HepG2 (cell line): ENCODE measurements around the gene RUFY2. TPM values are rescaled to one million over a fixed set of nuclear protein-coding genes. Genes with fewer than 3 reads are reported as not detected.
A peak's percentile ranks its signal among the peaks of the same experiment; 100 is the strongest.

Experiments
- ARHGAP35 ChIP-seq: sonication (generic); formaldehyde crosslinking; IDR thresholded peaks from 2 replicates; pipeline ENCODE4 v1.9.0; 2022; ENCODE audit warnings: mild to moderate bottlenecking, inconsistent platforms, moderate library complexity, missing genetic modification reagents, borderline replicate concordance
- ARNT2 ChIP-seq: sonication (generic); formaldehyde crosslinking; IDR thresholded peaks from 2 replicates; pipeline ENCODE4 v1.8.0; 2022; ENCODE audit warnings: mild to moderate bottlenecking, low read depth, missing genetic modification reagents, moderate library complexity
- GTF2F1 ChIP-seq: fragments of 150-350 bp; IDR thresholded peaks from 2 replicates; pipeline ENCODE4 v1.6.1; 2014; ENCODE audit warnings: low read length
- HOXA3 ChIP-seq: sonication (generic); formaldehyde crosslinking; IDR thresholded peaks from 2 replicates; pipeline ENCODE4 v1.5.0; 2020; ENCODE audit warnings: missing genetic modification reagents
- KAT2B ChIP-seq: fragments of 150-350 bp; IDR thresholded peaks from 2 replicates; pipeline ENCODE4 v1.6.1; 2014; ENCODE audit warnings: low read depth, low read length, borderline replicate concordance
- NR2F2 ChIP-seq: IDR thresholded peaks from 2 replicates; pipeline ENCODE4 v1.6.1; 2012; ENCODE audit warnings: low read depth, inconsistent platforms, borderline replicate concordance
- NR3C1 ChIP-seq: sonication (generic); formaldehyde crosslinking; IDR thresholded peaks from 2 replicates; pipeline ENCODE4 v1.4.0; 2020; ENCODE audit warnings: missing genetic modification reagents
- RFXANK ChIP-seq: IDR thresholded peaks from 2 replicates; pipeline ENCODE4 v1.6.1; 2016
- SMC3 ChIP-seq: IDR thresholded peaks from 2 replicates; pipeline ENCODE4 v1.6.1; 2011; ENCODE audit warnings: low read length, improper control_type of control experiment
- SNAPC2 ChIP-seq: sonication (generic); formaldehyde crosslinking; IDR thresholded peaks from 2 replicates; pipeline ENCODE4 v1.8.1; 2022; ENCODE audit warnings: mild to moderate bottlenecking, missing genetic modification reagents
- TBL1XR1 ChIP-seq: fragments of 150-350 bp; IDR thresholded peaks from 2 replicates; pipeline ENCODE4 v1.6.1; 2014; ENCODE audit warnings: borderline replicate concordance, low read length; ENCODE audit not compliant: partially characterized antibody
- TEAD3 ChIP-seq: optimal IDR thresholded peaks from 2 replicates; pipeline ENCODE3; 2016; ENCODE audit warnings: borderline replicate concordance
- ZFP90 ChIP-seq: sonication (generic); formaldehyde crosslinking; IDR thresholded peaks from 2 replicates; pipeline ENCODE4 v1.8.0; 2022; ENCODE audit warnings: missing genetic modification reagents, mild to moderate bottlenecking, inconsistent platforms, borderline replicate concordance
- ZMYM4 ChIP-seq: sonication (generic); formaldehyde crosslinking; IDR thresholded peaks from 2 replicates; pipeline ENCODE4 v1.8.1; 2023; ENCODE audit warnings: mild to moderate bottlenecking, missing genetic modification reagents
- ZNF124 ChIP-seq: sonication (generic); formaldehyde crosslinking; IDR thresholded peaks from 2 replicates; pipeline ENCODE4 v1.4.0; 2020; ENCODE audit warnings: missing genetic modification reagents
- ZNF160 ChIP-seq: sonication (generic); formaldehyde crosslinking; IDR thresholded peaks from 2 replicates; pipeline ENCODE4 v1.8.0; 2022; ENCODE audit warnings: mild to moderate bottlenecking, inconsistent platforms, missing genetic modification reagents
- ZNF317 ChIP-seq: sonication (generic); formaldehyde crosslinking; IDR thresholded peaks from 2 replicates; pipeline ENCODE4 v1.5.0; 2020; ENCODE audit warnings: mild to moderate bottlenecking, missing genetic modification reagents
- ZNF563 ChIP-seq: sonication (generic); formaldehyde crosslinking; IDR thresholded peaks from 2 replicates; pipeline ENCODE4 v1.8.0; 2022; ENCODE audit warnings: mild to moderate bottlenecking, moderate library complexity, missing genetic modification reagents
- ZNF703 ChIP-seq: sonication (generic); formaldehyde crosslinking; IDR thresholded peaks from 2 replicates; pipeline ENCODE4 v1.5.1; 2020; ENCODE audit warnings: missing genetic modification reagents, mild to moderate bottlenecking, moderate library complexity, borderline replicate concordance
- ZNF879 ChIP-seq: sonication (generic); formaldehyde crosslinking; IDR thresholded peaks from 2 replicates; pipeline ENCODE4 v1.8.1; 2023; ENCODE audit warnings: missing genetic modification reagents
- ZSCAN9 ChIP-seq: IDR thresholded peaks from 2 replicates; pipeline ENCODE4 v1.6.1; 2016; ENCODE audit warnings: borderline replicate concordance
- polyA plus RNA-seq, 8 experiments: library from polyadenylated mRNA; depleted of rRNA in 3 of 8; stranded (reverse) in 7 of 8; unstranded in 1 of 8; fragments of >200 nt; fragmentation: Illumina TruSeq in 4 of 8; extraction: Trizol in 4 of 8; gene quantifications; 2 replicates each; pipeline versions ENCODE4 v1.2.1 to v1.2.3, GENCODE V29; 2011 to 2016; ENCODE audit warnings: low read depth in 4 of 8, missing spikeins in 1 of 8, mixed read lengths in 1 of 8; ENCODE audit not compliant: insufficient read depth in 1 of 8
- total RNA-seq, 5 experiments: library from RNA; depleted of rRNA; stranded (reverse); fragments of >200 nt; fragmentation: Illumina TruSeq; extraction: Trizol; gene quantifications; 2 replicates each; pipeline ENCODE4 v1.2.3, GENCODE V29; 2016; ENCODE audit warnings: low read depth in 1 of 5
- TF ChIP-seq, protein P1 (sequence below): sonication (generic); formaldehyde crosslinking; IDR thresholded peaks from 2 replicates; pipeline ENCODE4 v1.8.1; 2023; ENCODE audit warnings: mild to moderate bottlenecking, missing genetic modification reagents
- TF ChIP-seq, protein P2 (sequence below): sonication (generic); formaldehyde crosslinking; IDR thresholded peaks from 2 replicates; pipeline ENCODE4 v1.4.0; 2020; ENCODE audit warnings: missing genetic modification reagents
- TF ChIP-seq, protein P3 (sequence below): sonication (generic); formaldehyde crosslinking; IDR thresholded peaks from 2 replicates; pipeline ENCODE4 v1.8.0; 2023; ENCODE audit warnings: mild to moderate bottlenecking, missing genetic modification reagents
- TF ChIP-seq, protein P4 (sequence below): sonication (generic); formaldehyde crosslinking; IDR thresholded peaks from 2 replicates; pipeline ENCODE4 v1.5.1; 2020; ENCODE audit warnings: mild to moderate bottlenecking, missing genetic modification reagents

Gene RUFY2
- total and polyA plus RNA-seq, 2 of the 13 experiments (the other 11 are each of a cell fraction or from before 2014, with no cell fraction given), result 10.1 to 16.1 TPM

DNA sequence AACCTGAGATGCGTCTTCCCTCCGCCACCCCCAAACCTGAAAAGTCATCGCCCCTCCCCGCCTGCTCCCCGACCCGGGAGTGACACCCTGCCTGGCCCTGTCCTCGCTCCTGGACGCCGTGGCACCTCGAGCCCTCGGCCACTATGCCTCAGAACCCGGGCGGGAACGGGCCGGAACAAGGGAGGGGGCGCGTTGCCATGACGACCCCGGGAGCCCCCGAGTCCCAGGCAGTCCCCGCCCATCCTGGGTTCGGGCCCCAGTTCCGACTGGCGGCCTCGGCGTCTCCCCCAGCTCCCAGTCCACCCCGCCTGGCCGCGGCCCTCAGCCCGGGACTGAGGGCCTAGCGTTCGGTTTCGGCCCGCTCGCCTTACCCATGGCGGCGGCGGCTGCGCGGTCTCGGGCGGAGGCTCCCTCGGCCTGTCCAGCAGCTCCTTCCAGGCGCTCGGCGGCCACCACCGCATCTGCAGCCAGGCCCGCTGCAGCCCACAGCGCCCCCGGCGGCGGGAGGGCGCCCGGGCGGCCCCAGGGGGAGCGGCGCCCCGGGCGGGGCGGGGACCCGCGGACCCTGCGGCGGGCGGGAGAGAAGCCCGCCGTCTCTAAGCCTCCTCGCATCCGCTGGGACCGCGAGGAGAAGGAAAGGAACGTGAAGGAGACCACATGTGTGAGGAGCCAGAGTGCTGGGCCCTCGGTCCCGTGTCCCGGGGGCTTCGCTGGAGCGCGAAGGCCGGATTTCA, at the start of gene RUFY2 (continued):
- no peak for TF ChIP-seq ZNF160 (CRISPR knock-in tag)
- no peak for TF ChIP-seq NR3C1
- no peak for TF ChIP-seq RFXANK (CRISPR knock-in tag)
- no peak for TF ChIP-seq GTF2F1
- peak; percentile 16 for TF ChIP-seq TEAD3 (CRISPR knock-in tag)
- TF ChIP-seq, protein P1, sequence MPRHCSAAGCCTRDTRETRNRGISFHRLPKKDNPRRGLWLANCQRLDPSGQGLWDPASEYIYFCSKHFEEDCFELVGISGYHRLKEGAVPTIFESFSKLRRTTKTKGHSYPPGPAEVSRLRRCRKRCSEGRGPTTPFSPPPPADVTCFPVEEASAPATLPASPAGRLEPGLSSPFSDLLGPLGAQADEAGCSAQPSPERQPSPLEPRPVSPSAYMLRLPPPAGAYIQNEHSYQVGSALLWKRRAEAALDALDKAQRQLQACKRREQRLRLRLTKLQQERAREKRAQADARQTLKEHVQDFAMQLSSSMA (CRISPR knock-in tag), result no peak
- no peak for TF ChIP-seq ZNF879 (CRISPR knock-in tag)
- TF ChIP-seq ARNT2 (CRISPR knock-in tag), result peak; percentile 91
- no peak for TF ChIP-seq KAT2B
- TF ChIP-seq, protein P2, sequence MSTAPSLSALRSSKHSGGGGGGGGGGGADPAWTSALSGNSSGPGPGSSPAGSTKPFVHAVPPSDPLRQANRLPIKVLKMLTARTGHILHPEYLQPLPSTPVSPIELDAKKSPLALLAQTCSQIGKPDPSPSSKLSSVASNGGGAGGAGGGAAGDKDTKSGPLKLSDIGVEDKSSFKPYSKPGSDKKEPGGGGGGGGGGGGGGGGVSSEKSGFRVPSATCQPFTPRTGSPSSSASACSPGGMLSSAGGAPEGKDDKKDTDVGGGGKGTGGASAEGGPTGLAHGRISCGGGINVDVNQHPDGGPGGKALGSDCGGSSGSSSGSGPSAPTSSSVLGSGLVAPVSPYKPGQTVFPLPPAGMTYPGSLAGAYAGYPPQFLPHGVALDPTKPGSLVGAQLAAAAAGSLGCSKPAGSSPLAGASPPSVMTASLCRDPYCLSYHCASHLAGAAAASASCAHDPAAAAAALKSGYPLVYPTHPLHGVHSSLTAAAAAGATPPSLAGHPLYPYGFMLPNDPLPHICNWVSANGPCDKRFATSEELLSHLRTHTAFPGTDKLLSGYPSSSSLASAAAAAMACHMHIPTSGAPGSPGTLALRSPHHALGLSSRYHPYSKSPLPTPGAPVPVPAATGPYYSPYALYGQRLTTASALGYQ (CRISPR knock-in tag), result peak; percentile 47; the same call in 1 of the 2 replicates
- TF ChIP-seq, protein P3, sequence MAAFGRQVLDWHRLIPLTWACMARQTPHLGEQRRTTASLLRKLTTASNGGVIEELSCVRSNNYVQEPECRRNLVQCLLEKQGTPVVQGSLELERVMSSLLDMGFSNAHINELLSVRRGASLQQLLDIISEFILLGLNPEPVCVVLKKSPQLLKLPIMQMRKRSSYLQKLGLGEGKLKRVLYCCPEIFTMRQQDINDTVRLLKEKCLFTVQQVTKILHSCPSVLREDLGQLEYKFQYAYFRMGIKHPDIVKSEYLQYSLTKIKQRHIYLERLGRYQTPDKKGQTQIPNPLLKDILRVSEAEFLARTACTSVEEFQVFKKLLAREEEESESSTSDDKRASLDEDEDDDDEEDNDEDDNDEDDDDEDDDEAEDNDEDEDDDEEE (CRISPR knock-in tag), result peak; percentile 70; the same call in 1 of the 2 replicates
- no peak for TF ChIP-seq TBL1XR1
- TF ChIP-seq ZNF703, result no peak
- peak; percentile 68 for TF ChIP-seq HOXA3 (CRISPR knock-in tag)
- peak; percentile 98 for TF ChIP-seq ZMYM4
- TF ChIP-seq ZSCAN9 (CRISPR knock-in tag), result no peak
- no peak for TF ChIP-seq SMC3
- TF ChIP-seq ZNF124 (CRISPR knock-in tag), result 0 out of 2 replicates have a peak, but pooled peaks have one; percentile 12
- TF ChIP-seq ZFP90 (CRISPR knock-in tag), result no peak
- no peak for TF ChIP-seq ZNF563 (CRISPR knock-in tag)
- peak; percentile 6; the same call in 1 of the 2 replicates for TF ChIP-seq NR2F2
- no peak for TF ChIP-seq SNAPC2 (CRISPR knock-in tag)
- TF ChIP-seq, protein P4, sequence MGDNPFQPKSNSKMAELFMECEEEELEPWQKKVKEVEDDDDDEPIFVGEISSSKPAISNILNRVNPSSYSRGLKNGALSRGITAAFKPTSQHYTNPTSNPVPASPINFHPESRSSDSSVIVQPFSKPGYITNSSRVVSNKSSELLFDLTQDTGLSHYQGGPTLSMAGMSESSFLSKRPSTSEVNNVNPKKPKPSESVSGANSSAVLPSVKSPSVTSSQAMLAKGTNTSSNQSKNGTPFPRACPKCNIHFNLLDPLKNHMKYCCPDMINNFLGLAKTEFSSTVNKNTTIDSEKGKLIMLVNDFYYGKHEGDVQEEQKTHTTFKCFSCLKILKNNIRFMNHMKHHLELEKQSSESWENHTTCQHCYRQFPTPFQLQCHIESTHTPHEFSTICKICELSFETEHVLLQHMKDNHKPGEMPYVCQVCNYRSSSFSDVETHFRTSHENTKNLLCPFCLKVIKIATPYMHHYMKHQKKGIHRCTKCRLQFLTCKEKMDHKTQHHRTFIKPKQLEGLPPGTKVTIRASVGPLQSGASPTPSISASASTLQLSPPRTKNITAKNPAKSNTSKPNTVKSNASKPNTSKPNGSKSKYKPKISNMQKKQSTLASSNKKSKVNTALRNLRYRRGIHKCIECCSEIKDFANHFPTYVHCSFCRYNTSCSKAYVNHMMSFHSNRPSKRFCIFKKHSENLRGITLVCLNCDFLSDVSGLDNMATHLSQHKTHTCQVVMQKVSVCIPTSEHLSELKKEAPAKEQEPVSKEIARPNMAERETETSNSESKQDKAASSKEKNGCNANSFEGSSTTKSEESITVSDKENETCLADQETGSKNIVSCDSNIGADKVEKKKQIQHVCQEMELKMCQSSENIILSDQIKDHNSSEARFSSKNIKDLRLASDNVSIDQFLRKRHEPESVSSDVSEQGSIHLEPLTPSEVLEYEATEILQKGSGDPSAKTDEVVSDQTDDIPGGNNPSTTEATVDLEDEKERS (CRISPR knock-in tag), result 0 out of 2 replicates have a peak, but pooled peaks have one; percentile 50
- 0 out of 2 replicates have a peak, but pooled peaks have one; percentile 49 for TF ChIP-seq ARHGAP35 (CRISPR knock-in tag)
- peak; percentile 43; the same call in 1 of the 2 replicates for TF ChIP-seq ZNF317
